Measurements from ENCODE around the gene RTN1. TPM values are rescaled to one million over a fixed set of nuclear protein-coding genes. Genes with fewer than 3 reads are reported as not detected.

Gene RTN1
- total and polyA plus RNA-seq, 2 donors (not counting 1 experiment from before 2014, with no cell fraction given), result 0.34 TPM; not detected in 1

DNA sequence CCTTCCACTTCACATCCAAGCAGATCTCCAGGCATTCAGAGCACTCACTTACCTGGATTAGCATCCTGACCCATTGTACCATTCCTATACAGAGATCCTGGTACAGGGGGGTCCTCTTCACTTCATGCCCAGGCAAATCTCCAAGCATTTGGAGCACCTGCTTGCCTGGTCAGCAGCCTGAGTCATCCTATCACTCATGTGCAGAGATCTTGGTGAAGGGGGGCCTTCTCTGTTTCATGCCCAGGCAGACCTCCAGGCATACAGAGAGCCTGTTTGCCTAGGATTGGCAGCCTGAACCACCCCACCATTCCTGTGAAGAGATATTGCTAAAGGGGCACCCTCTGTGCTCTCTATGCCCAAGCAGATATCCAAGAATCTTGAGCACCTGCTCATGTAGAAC is 182.9 kb downstream of the RTN1 start:
- Mint-ChIP-seq H3K4me3 (no peak overlapping the region), H3K4me1 (no peaks in the 10 kb centered on the region), H3K27me3 (peaks cover 14% of the 10 kb centered on the region), H3K9me3 (ENCODE audit: insufficient read depth) (peaks cover 2% of the 10 kb centered on the region), H3K27ac (no peak overlapping the region)
- intact Hi-C loops (cut with micrococcal nuclease), result no loop called here
- no peak overlapping the region for H3K27ac ChIP-seq (ENCODE audit: low read length in 2 of 2)
- H3K4me2 ChIP-seq (replicated peaks; ENCODE audit: low read depth, low read length, poor library complexity, severe bottlenecking), result no peak overlapping the region
- H3K27me3 ChIP-seq (replicated peaks in 1 of 4; ENCODE audit: control extremely low read depth in 1 of 4, control insufficient read depth in 3 of 4, insufficient read depth in 4 of 4, low read length in 3 of 4), result no peaks in the 10 kb centered on the region
- H3K9me3 ChIP-seq (ENCODE audit: control extremely low read depth in 1 of 3, control insufficient read depth in 2 of 3, insufficient read depth in 1 of 3, low read length in 2 of 3), result peaks cover 0 to 10% (median 1%) of the 10 kb centered on the region in 3 donors
- ChIA-PET POLR2A (no interaction called here), CTCF (no interaction called here)
- H2AFZ ChIP-seq (ENCODE audit: insufficient read depth, low read depth, low read length, poor library complexity, severe bottlenecking), result no peak overlapping the region
- no peaks in the 10 kb centered on the region for H4K20me1 ChIP-seq (ENCODE audit: control insufficient read depth, insufficient read depth, low read length, poor library complexity, severe bottlenecking)
- no peaks in the 10 kb centered on the region for H3K4me1 ChIP-seq (ENCODE audit: control insufficient read depth in 2 of 2, insufficient read depth in 2 of 2, low read length in 2 of 2)
- ATAC-seq (ENCODE audit: low read depth) (no peak), DNase-seq (no peak)
- no peak overlapping the region for H3K4me3 ChIP-seq (ENCODE audit: control extremely low read depth in 1 of 5, extremely low read depth in 1 of 5, insufficient read depth in 1 of 5, low read depth in 2 of 5, low read length in 4 of 5)
- no peak overlapping the region for H3K9ac ChIP-seq (ENCODE audit: low read length)
- no peaks in the 10 kb centered on the region for H3K36me3 ChIP-seq (replicated peaks in 1 of 2; ENCODE audit: control extremely low read depth in 1 of 2, control insufficient read depth in 1 of 2, extremely low read depth in 1 of 2, insufficient read depth in 2 of 2, low read length in 1 of 2)
- no peak for TF ChIP-seq EZH2 (IDR thresholded peaks at IDR 0.05; ENCODE audit: borderline replicate concordance, insufficient read depth, low read depth, low read length, poor library complexity, severe bottlenecking)
- TF ChIP-seq, protein P1, sequence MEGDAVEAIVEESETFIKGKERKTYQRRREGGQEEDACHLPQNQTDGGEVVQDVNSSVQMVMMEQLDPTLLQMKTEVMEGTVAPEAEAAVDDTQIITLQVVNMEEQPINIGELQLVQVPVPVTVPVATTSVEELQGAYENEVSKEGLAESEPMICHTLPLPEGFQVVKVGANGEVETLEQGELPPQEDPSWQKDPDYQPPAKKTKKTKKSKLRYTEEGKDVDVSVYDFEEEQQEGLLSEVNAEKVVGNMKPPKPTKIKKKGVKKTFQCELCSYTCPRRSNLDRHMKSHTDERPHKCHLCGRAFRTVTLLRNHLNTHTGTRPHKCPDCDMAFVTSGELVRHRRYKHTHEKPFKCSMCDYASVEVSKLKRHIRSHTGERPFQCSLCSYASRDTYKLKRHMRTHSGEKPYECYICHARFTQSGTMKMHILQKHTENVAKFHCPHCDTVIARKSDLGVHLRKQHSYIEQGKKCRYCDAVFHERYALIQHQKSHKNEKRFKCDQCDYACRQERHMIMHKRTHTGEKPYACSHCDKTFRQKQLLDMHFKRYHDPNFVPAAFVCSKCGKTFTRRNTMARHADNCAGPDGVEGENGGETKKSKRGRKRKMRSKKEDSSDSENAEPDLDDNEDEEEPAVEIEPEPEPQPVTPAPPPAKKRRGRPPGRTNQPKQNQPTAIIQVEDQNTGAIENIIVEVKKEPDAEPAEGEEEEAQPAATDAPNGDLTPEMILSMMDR (IDR thresholded peaks at IDR 0.05), result no peak
- H3K79me2 ChIP-seq (ENCODE audit: control insufficient read depth, insufficient read depth, low read length), result no peaks in the 10 kb centered on the region

DNA sequence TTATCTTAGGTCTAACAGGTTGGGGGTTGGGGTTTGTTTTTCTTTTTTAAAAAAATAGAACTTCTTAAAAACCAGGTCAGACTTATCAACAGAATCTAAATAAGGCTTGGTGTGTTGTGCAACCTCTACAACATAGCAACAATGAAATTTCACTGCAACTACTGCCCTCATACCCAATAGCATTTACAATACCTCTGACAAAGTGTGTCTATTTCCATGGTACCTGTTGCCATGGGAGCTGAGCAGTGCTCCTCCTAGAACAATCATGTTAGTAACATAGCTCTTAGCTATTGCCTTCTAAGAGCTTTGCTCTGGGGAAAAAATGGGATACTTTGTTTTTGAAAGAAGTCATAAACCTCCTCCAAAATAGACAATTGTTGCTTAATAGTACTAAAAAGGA is 190.7 kb downstream of the RTN1 start:
- POLR2A ChIA-PET, result no interaction called here

More for the DNA sequence above, 190.7 kb downstream of the RTN1 start:
- no peaks in the 10 kb centered on the region for H3K4me1 ChIP-seq (ENCODE audit: control insufficient read depth in 2 of 2, insufficient read depth in 2 of 2, low read length in 2 of 2)
- Mint-ChIP-seq H3K27me3 (peaks cover 12% of the 10 kb centered on the region), H3K4me1 (no peaks in the 10 kb centered on the region), H3K9me3 (ENCODE audit: insufficient read depth) (no peaks in the 10 kb centered on the region), H3K27ac (no peak overlapping the region), H3K4me3 (no peak overlapping the region)
- intact Hi-C loops (cut with micrococcal nuclease), result no loop called here
- no peaks in the 10 kb centered on the region for H3K36me3 ChIP-seq (replicated peaks in 1 of 2; ENCODE audit: control extremely low read depth in 1 of 2, control insufficient read depth in 1 of 2, extremely low read depth in 1 of 2, insufficient read depth in 2 of 2, low read length in 1 of 2)
- CTCF ChIA-PET, result no interaction called here
- H3K9me3 ChIP-seq (ENCODE audit: control extremely low read depth in 1 of 3, control insufficient read depth in 2 of 3, insufficient read depth in 1 of 3, low read length in 2 of 3), result no peaks in the 10 kb centered on the region
- no peaks in the 10 kb centered on the region for H4K20me1 ChIP-seq (ENCODE audit: control insufficient read depth, insufficient read depth, low read length, poor library complexity, severe bottlenecking)
- no peaks in the 10 kb centered on the region for H3K79me2 ChIP-seq (ENCODE audit: control insufficient read depth, insufficient read depth, low read length)
- ATAC-seq (ENCODE audit: low read depth), result no peak
- H3K4me2 ChIP-seq (replicated peaks; ENCODE audit: low read depth, low read length, poor library complexity, severe bottlenecking), result no peak overlapping the region
- TF ChIP-seq EZH2 (IDR thresholded peaks at IDR 0.05; ENCODE audit: borderline replicate concordance, insufficient read depth, low read depth, low read length, poor library complexity, severe bottlenecking), result no peak
- TF ChIP-seq, protein P1 (IDR thresholded peaks at IDR 0.05), result no peak
- no peak for DNase-seq
- H3K27ac ChIP-seq (ENCODE audit: low read length in 2 of 2), result no peak overlapping the region
- H2AFZ ChIP-seq (ENCODE audit: insufficient read depth, low read depth, low read length, poor library complexity, severe bottlenecking), result no peak overlapping the region
- no peaks in the 10 kb centered on the region for H3K27me3 ChIP-seq (replicated peaks in 1 of 4; ENCODE audit: control extremely low read depth in 1 of 4, control insufficient read depth in 3 of 4, insufficient read depth in 4 of 4, low read length in 3 of 4)
- H3K4me3 ChIP-seq (ENCODE audit: control extremely low read depth in 1 of 5, extremely low read depth in 1 of 5, insufficient read depth in 1 of 5, low read depth in 2 of 5, low read length in 4 of 5), result no peak overlapping the region
- H3K9ac ChIP-seq (ENCODE audit: low read length), result no peak overlapping the region
